Measurements from ENCODE around the gene SOCS3.

DNA sequence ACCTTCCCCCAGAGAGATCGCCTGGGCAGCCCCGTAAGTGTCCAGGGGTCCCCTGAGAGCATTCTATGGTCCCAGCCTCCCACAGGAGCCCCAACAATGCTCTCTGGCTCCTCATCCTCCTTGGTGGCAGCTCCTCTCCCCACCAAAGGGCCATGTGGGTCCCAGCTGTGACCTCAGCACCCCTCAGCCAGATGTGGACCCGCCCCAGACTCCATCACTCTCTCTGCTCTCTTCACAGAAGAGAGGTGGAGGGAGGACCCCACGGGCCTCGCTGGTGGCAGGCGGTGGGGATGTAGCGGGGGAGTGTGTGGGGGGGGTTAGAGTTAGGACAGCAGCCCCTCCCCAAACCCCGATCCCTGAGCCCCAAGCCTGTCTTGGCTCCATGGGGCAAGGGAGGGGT is 41.0 kb downstream of the SOCS3 start:
- TF ChIP-seq EZH2 (IDR thresholded peaks at IDR 0.05; ENCODE audit: low read length, missing control alignments) = no peak
- TF ChIP-seq, protein P1, sequence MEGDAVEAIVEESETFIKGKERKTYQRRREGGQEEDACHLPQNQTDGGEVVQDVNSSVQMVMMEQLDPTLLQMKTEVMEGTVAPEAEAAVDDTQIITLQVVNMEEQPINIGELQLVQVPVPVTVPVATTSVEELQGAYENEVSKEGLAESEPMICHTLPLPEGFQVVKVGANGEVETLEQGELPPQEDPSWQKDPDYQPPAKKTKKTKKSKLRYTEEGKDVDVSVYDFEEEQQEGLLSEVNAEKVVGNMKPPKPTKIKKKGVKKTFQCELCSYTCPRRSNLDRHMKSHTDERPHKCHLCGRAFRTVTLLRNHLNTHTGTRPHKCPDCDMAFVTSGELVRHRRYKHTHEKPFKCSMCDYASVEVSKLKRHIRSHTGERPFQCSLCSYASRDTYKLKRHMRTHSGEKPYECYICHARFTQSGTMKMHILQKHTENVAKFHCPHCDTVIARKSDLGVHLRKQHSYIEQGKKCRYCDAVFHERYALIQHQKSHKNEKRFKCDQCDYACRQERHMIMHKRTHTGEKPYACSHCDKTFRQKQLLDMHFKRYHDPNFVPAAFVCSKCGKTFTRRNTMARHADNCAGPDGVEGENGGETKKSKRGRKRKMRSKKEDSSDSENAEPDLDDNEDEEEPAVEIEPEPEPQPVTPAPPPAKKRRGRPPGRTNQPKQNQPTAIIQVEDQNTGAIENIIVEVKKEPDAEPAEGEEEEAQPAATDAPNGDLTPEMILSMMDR (conservative IDR thresholded peaks at IDR 0.05 in 1 of 2, IDR thresholded peaks at IDR 0.05 in 1 of 2; ENCODE audit: low read depth in 1 of 2, low read length in 2 of 2) = no peak

Measured in fibroblast of lung (primary cell).